AG04450 (cell line): ENCODE results near the gene COQ8B. TPM values are rescaled to one million over a fixed set of nuclear protein-coding genes. Genes with fewer than 3 reads are reported as not detected.

Source experiments
- CTCF ChIA-PET: fragments of 300-600, 350-600 bp; formaldehyde crosslinking; extraction: SDS; loops from one replicate; lab custom pipeline; 2022; ENCODE audit warnings: antibody characterized with exemption, inconsistent platforms; lab: Charles Lee
- POLR2A ChIA-PET: fragments of 350-600 bp; formaldehyde crosslinking; extraction: SDS; loops from one replicate; lab custom pipeline; 2021; ENCODE audit warnings: antibody characterized with exemption, inconsistent platforms; lab: Yijun Ruan, JAX
- DNase-seq: peaks from one replicate; pipeline ENCODE4 v3.0.0-alpha.2; 2011; ENCODE audit warnings: low read depth, low spot score
- H3K27ac ChIP-seq: one replicate; pipeline ENCODE4 v1.5.1; 2012; ENCODE audit warnings: low read depth, low read length, control low read depth
- H3K27me3 ChIP-seq: one replicate; pipeline ENCODE4 v1.6.0; 2012; ENCODE audit warnings: low read length; ENCODE audit not compliant: control insufficient read depth, insufficient read depth
- H3K4me3 ChIP-seq: 2 replicates; pipeline ENCODE4 v1.5.1; 2011; ENCODE audit warnings: mild to moderate bottlenecking, low read depth, low read length, control low read depth
- H3K9me3 ChIP-seq: 2 replicates; pipeline ENCODE4 v1.5.1; 2012; ENCODE audit warnings: low read length; ENCODE audit not compliant: control insufficient read depth, insufficient read depth
- CTCF ChIP-seq: IDR thresholded peaks from 2 replicates; pipeline ENCODE4 v1.5.1; 2011; ENCODE audit warnings: low read depth, low read length, control low read depth, inconsistent platforms
- polyA plus RNA-seq: library from polyadenylated mRNA; depleted of rRNA; stranded (reverse); fragments of >200 nt; gene quantifications from 2 replicates; pipeline ENCODE4 v1.2.3, GENCODE V29; 2011

Gene COQ8B
- polyA plus RNA-seq, 1 experiment: 16.0 TPM

- CTCF ChIA-PET: interaction anchor here (0.6 to 2.9 kb wide), 20 partner anchors 10 to 481 kb away, joined by 3 to 15 read pairs (median 4); partner anchors contain the start of genes ACTMAP and EGLN2
- no peaks in the 10 kb centered on the region; the same call in 1 of the 2 replicates for H3K9me3 ChIP-seq
- peak overlapping the region; percentile 61 for H3K4me3 ChIP-seq
- no peak for DNase-seq
- no peak for TF ChIP-seq CTCF
- POLR2A ChIA-PET: interaction anchor here (0.5 to 2.3 kb wide), 18 partner anchors 9 to 1225 kb away, joined by 3 to 38 read pairs (median 5); partner anchors contain the start of genes ACTMAP, COQ8B, EGLN2 and ITPKC
- H3K27me3 ChIP-seq: no peaks in the 10 kb centered on the region
- H3K27ac ChIP-seq: peak overlapping the region; percentile 91
These were observed 52.7 kb downstream of the COQ8B start for GRCh38 chr19:40663695-40664692.

GRCh38 chr19:40662925-40663694 lies 53.6 kb downstream of the COQ8B start:
- TF ChIP-seq CTCF: peak; percentile 86; the same call in 1 of the 2 replicates

GRCh38 chr19:40661616-40662015 lies 55.1 kb downstream of the COQ8B start:
- Histone ChIP-seq H3K27ac (no peak overlapping the region), H3K27me3 (no peaks in the 10 kb centered on the region), H3K9me3 (no peaks in the 10 kb centered on the region), H3K4me3 (no peak overlapping the region)
- TF ChIP-seq CTCF: no peak
- POLR2A ChIA-PET: interaction anchor here (2.3 kb wide), 1 partner anchor 16 kb away, joined by 38 read pairs; no protein-coding TSS in a partner anchor
- DNase-seq: no peak
- CTCF ChIA-PET: interaction anchor here (0.6 to 2.9 kb wide), 8 partner anchors 8 to 483 kb away, joined by 3 to 22 read pairs (median 12); no protein-coding TSS in a partner anchor

More at GRCh38 chr19:40662925-40663694, 53.6 kb downstream of the COQ8B start:
- POLR2A ChIA-PET: interaction anchor here (0.5 to 2.3 kb wide), 21 partner anchors 9 to 1225 kb away, joined by 3 to 38 read pairs (median 5); partner anchors contain the start of genes ACTMAP, COQ8B, EGLN2 and ITPKC
- CTCF ChIA-PET: interaction anchor here (0.6 to 2.9 kb wide), 19 partner anchors 10 to 482 kb away, joined by 3 to 15 read pairs (median 4); partner anchors contain the start of genes ACTMAP and EGLN2
- H3K9me3 ChIP-seq: no peaks in the 10 kb centered on the region; the same call in 1 of the 2 replicates
- H3K27me3 ChIP-seq: no peaks in the 10 kb centered on the region
- peak overlapping the region; percentile 61 for H3K4me3 ChIP-seq
- DNase-seq: peak; percentile 79
- H3K27ac ChIP-seq: peak overlapping the region; percentile 91

GRCh38 chr19:40659566-40659965 lies 57.1 kb downstream of the COQ8B start:
- no peak for TF ChIP-seq CTCF
- H3K27me3 ChIP-seq: no peaks in the 10 kb centered on the region
- no peak overlapping the region for H3K4me3 ChIP-seq
- ChIA-PET CTCF (interaction anchor here (2.8 kb wide), 1 partner anchor 25 kb away, joined by 22 read pairs; no protein-coding TSS in a partner anchor), POLR2A (interaction anchor here (0.6 kb wide), 1 partner anchor 14 kb away, joined by 3 read pairs; no protein-coding TSS in a partner anchor)
- no peak overlapping the region for H3K27ac ChIP-seq
- no peak for DNase-seq
- no peaks in the 10 kb centered on the region for H3K9me3 ChIP-seq
